Astrocyte of the cerebellum (primary cell): Measurements from ENCODE around the gene ARHGEF28.

Experiments used
- DNase-seq: peaks from one replicate; pipeline ENCODE4 v3.0.0-alpha.2; 2011; ENCODE audit warnings: low read depth
- H3K4me3 ChIP-seq: 2 replicates; pipeline ENCODE4 v1.5.1; 2011; ENCODE audit warnings: mild to moderate bottlenecking, low read depth, low read length, moderate library complexity
- CTCF ChIP-seq: IDR thresholded peaks from 2 replicates; pipeline ENCODE4 v1.5.1; 2012; ENCODE audit warnings: low read length, low read depth, moderate library complexity, mild to moderate bottlenecking; ENCODE audit errors: missing control alignments
- in situ Hi-C: cut with HindIII; loops from 2 replicates; pipeline ENCODE4 v1.10.0; 2017; ENCODE audit warnings: low sequenced_read_pairs

ARHGEF28 gene

GRCh38 chr5:73670731-73671130 is 44.7 kb downstream of the ARHGEF28 start:
- TF ChIP-seq CTCF = no peak
- in situ Hi-C loops = no loop called here
- no peak overlapping the region for H3K4me3 ChIP-seq
- DNase-seq = no peak

GRCh38 chr5:73672132-73672531 is 46.1 kb downstream of the ARHGEF28 start:
- in situ Hi-C loops = no loop called here
- no peak for DNase-seq
- no peak for TF ChIP-seq CTCF
- no peak overlapping the region for H3K4me3 ChIP-seq

GRCh38 chr5:73673161-73673591 is 47.2 kb downstream of the ARHGEF28 start:
- in situ Hi-C loops = no loop called here
- TF ChIP-seq CTCF = no peak
- peak; percentile 55 for DNase-seq

GRCh38 chr5:73674669-73675004 is 48.6 kb downstream of the ARHGEF28 start:
- TF ChIP-seq CTCF = no peak
- no peak overlapping the region for H3K4me3 ChIP-seq
- in situ Hi-C loops = no loop called here
- DNase-seq = no peak

More at GRCh38 chr5:73673161-73673591, 47.2 kb downstream of the ARHGEF28 start:
- no peak overlapping the region for H3K4me3 ChIP-seq

- in situ Hi-C loops = no loop called here
- TF ChIP-seq CTCF = no peak
- H3K4me3 ChIP-seq = no peak overlapping the region
- DNase-seq = no peak
Observed at GRCh38 chr5:73678322-73678740, 52.3 kb downstream of the ARHGEF28 start.

- no peak for TF ChIP-seq CTCF
- no peak for DNase-seq
- in situ Hi-C loops = no loop called here
- no peak overlapping the region for H3K4me3 ChIP-seq
Observed at GRCh38 chr5:73678807-73679206, 52.8 kb downstream of the ARHGEF28 start.

GRCh38 chr5:73682176-73682575 is 56.2 kb downstream of the ARHGEF28 start:
- DNase-seq = no peak
- in situ Hi-C loops = no loop called here
- TF ChIP-seq CTCF = no peak
- no peak overlapping the region for H3K4me3 ChIP-seq
